Measurements from ENCODE around the gene TTC7B.

DNA sequence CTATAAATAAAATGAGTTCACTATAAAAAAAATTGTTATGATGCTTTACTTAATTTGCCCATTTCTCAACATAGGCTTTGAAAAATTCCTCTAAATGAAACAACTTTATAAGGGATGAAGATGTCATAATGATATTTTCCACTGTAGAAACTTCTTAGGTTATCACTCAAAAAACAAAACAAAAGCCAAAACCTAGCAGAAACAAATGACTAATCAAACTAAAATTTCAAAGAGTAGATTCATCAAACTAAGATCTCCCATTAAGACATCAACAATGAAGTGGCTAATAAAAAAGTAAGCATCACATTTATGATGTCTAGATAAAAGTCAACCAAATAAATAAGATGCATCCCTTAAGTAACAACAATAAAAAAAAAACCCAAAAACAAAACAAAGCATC, 36.9 kb upstream of the TTC7B start:
- TF ChIP-seq, protein P1, sequence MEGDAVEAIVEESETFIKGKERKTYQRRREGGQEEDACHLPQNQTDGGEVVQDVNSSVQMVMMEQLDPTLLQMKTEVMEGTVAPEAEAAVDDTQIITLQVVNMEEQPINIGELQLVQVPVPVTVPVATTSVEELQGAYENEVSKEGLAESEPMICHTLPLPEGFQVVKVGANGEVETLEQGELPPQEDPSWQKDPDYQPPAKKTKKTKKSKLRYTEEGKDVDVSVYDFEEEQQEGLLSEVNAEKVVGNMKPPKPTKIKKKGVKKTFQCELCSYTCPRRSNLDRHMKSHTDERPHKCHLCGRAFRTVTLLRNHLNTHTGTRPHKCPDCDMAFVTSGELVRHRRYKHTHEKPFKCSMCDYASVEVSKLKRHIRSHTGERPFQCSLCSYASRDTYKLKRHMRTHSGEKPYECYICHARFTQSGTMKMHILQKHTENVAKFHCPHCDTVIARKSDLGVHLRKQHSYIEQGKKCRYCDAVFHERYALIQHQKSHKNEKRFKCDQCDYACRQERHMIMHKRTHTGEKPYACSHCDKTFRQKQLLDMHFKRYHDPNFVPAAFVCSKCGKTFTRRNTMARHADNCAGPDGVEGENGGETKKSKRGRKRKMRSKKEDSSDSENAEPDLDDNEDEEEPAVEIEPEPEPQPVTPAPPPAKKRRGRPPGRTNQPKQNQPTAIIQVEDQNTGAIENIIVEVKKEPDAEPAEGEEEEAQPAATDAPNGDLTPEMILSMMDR (IDR thresholded peaks at IDR 0.05; ENCODE audit: low read depth, low read length), result no peak
- no peak for TF ChIP-seq POLR2A (IDR thresholded peaks at IDR 0.05; ENCODE audit: extremely low read depth, insufficient read length)

All from NB4 (cell line).